Loucy (cell line): Measurements from ENCODE around the gene MAN1A2.

Experiments used
- H2AFZ ChIP-seq: fragments of 200-600 bp; sonication (generic); 2 replicates; pipeline ENCODE4 v1.6.0; 2016; ENCODE audit warnings: antibody characterized with exemption, mild to moderate bottlenecking, low read length, moderate library complexity
- H3F3A ChIP-seq: fragments of 200-600 bp; 2 replicates; pipeline ENCODE4 v1.6.0; 2016; ENCODE audit warnings: antibody characterized with exemption, low read depth, mild to moderate bottlenecking
- H3K27me3 ChIP-seq: fragments of 200-600 bp; sonication (generic); 2 replicates; pipeline ENCODE4 v1.6.1; 2014; ENCODE audit warnings: low read length, mild to moderate bottlenecking; ENCODE audit not compliant: insufficient read depth, poor library complexity, severe bottlenecking
- H3K36me3 ChIP-seq: fragments of 200-600 bp; sonication (generic); 2 replicates; pipeline ENCODE4 v1.6.1; 2016; ENCODE audit warnings: low read length; ENCODE audit not compliant: insufficient read depth
- H3K4me1 ChIP-seq: fragments of 200-600 bp; sonication (generic); 2 replicates; pipeline ENCODE4 v1.5.1; 2014; ENCODE audit warnings: low read length, mild to moderate bottlenecking; ENCODE audit not compliant: insufficient read depth, poor library complexity, severe bottlenecking
- H3K4me2 ChIP-seq: fragments of 200-600 bp; sonication (generic); 2 replicates; pipeline ENCODE4 v1.6.0; 2014; ENCODE audit warnings: antibody characterized with exemption, low read length, low read depth, mild to moderate bottlenecking; ENCODE audit not compliant: poor library complexity, severe bottlenecking
- H3K4me3 ChIP-seq: fragments of 200-600 bp; sonication (generic); 2 replicates; pipeline ENCODE4 v1.5.1; 2014; ENCODE audit warnings: low read length, mild to moderate bottlenecking, mixed read lengths; ENCODE audit not compliant: poor library complexity, severe bottlenecking
- H3K79me2 ChIP-seq: fragments of 200-600 bp; sonication (generic); 2 replicates; pipeline ENCODE4 v1.6.1; 2014; ENCODE audit warnings: low read length; ENCODE audit not compliant: insufficient read depth
- H3K9ac ChIP-seq: fragments of 200-600 bp; sonication (generic); 2 replicates; pipeline ENCODE4 v1.6.0; 2014; ENCODE audit warnings: mild to moderate bottlenecking, low read depth, low read length, moderate library complexity; ENCODE audit not compliant: poor library complexity, severe bottlenecking
- H3K9me2 ChIP-seq: fragments of 200-600 bp; sonication (generic); replicated peaks from 2 replicates; pipeline ENCODE4 v1.6.1; 2016; ENCODE audit warnings: low read depth, low read length, mixed read lengths
- H3K9me3 ChIP-seq: fragments of 200-600 bp; sonication (generic); 2 replicates; pipeline ENCODE4 v1.6.1; 2014; ENCODE audit warnings: mild to moderate bottlenecking, antibody characterized with exemption, low read length, low read depth; ENCODE audit not compliant: insufficient read depth
- H4K20me1 ChIP-seq: fragments of 200-600 bp; sonication (generic); 2 replicates; pipeline ENCODE4 v1.6.0; 2014; ENCODE audit warnings: antibody characterized with exemption, low read length, mild to moderate bottlenecking; ENCODE audit not compliant: insufficient read depth, poor library complexity, severe bottlenecking
- CTCF ChIP-seq: fragments of 200-600 bp; sonication (generic); conservative IDR thresholded peaks from 2 replicates; pipeline ENCODE4 v1.5.1; 2014; ENCODE audit warnings: mild to moderate bottlenecking, antibody characterized with exemption, low read length
- EZH2phosphoT487 ChIP-seq: fragments of 200-600 bp; IDR thresholded peaks from 2 replicates; pipeline ENCODE4 v1.6.1; 2018; ENCODE audit warnings: antibody characterized with exemption, mild to moderate bottlenecking, moderate library complexity, borderline replicate concordance

MAN1A2 gene

GRCh38 chr1:117529683-117530082 lies 162.4 kb downstream of the MAN1A2 start:
- Histone ChIP-seq H3K79me2 (no peaks in the 10 kb centered on the region), H3K36me3 (no peaks in the 10 kb centered on the region), H3K9me3 (no peaks in the 10 kb centered on the region), H3K9ac (no peak overlapping the region), H3K27me3 (no peaks in the 10 kb centered on the region), H3K4me3 (no peak overlapping the region), H3F3A (no peaks in the 10 kb centered on the region), H3K4me2 (no peak overlapping the region), H2AFZ (no peak overlapping the region), H3K9me2 (no peaks in the 10 kb centered on the region), H4K20me1 (no peaks in the 10 kb centered on the region), H3K4me1 (no peaks in the 10 kb centered on the region)
- TF ChIP-seq CTCF (no peak), EZH2phosphoT487 (no peak)

- Histone ChIP-seq H3K79me2 (no peaks in the 10 kb centered on the region), H4K20me1 (no peaks in the 10 kb centered on the region), H3K9me3 (no peaks in the 10 kb centered on the region), H2AFZ (no peak overlapping the region), H3K4me2 (no peak overlapping the region), H3K4me3 (no peak overlapping the region), H3K36me3 (no peaks in the 10 kb centered on the region), H3F3A (no peaks in the 10 kb centered on the region), H3K4me1 (no peaks in the 10 kb centered on the region), H3K9ac (no peak overlapping the region), H3K9me2 (no peaks in the 10 kb centered on the region), H3K27me3 (no peaks in the 10 kb centered on the region)
- TF ChIP-seq CTCF (no peak), EZH2phosphoT487 (no peak)
Observed at GRCh38 chr1:117531222-117531621, 164.0 kb downstream of the MAN1A2 start.

GRCh38 chr1:117534995-117535467 lies 167.8 kb downstream of the MAN1A2 start:
- Histone ChIP-seq H3K36me3 (no peaks in the 10 kb centered on the region), H3K9me2 (no peaks in the 10 kb centered on the region), H3K4me2 (no peak overlapping the region), H4K20me1 (no peaks in the 10 kb centered on the region), H2AFZ (no peak overlapping the region), H3K27me3 (no peaks in the 10 kb centered on the region), H3K9me3 (no peaks in the 10 kb centered on the region), H3K4me3 (no peak overlapping the region), H3K4me1 (no peaks in the 10 kb centered on the region), H3F3A (no peaks in the 10 kb centered on the region), H3K79me2 (no peaks in the 10 kb centered on the region), H3K9ac (no peak overlapping the region)
- TF ChIP-seq CTCF (peak; percentile 83), EZH2phosphoT487 (no peak)
